ENCODE data around the gene B4GALT2. TPM values are rescaled to one million over a fixed set of nuclear protein-coding genes. Genes with fewer than 3 reads are reported as not detected.
A peak's percentile ranks its signal among the peaks of the same experiment; 100 is the strongest.

The B4GALT2 gene
- total RNA-seq, 6 donors from 2014 or later = 11.5 to 33.0 (median 18.1) TPM

DNA sequence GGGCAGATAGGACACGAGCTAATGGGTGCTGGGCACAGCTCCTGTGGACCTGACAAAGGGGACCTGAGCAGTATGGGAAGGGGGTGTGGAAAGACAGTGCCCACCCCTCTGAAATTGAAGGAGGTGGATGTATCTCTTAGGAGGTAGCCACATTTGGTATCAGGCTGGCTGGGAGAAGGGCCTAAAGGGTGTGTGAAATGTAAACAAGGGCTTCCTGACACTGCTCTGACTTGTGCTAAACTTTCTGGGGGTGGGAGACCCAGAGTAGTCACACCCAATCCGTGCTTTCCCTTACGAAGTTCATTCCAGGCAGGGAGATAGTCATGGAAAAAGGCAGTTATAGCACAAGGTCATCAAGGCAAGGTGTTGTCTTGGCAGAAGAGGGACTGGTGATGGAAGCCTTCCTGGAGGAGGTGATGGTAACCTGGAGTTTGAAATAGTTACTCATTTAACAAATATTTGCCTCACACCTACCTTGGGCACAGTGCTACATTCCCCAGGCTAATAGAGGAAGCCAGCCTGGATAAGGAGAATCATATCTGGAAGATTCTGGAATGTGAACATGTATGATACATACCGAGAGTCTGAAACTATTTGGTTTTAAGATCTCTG lies 7.1 kb downstream of the B4GALT2 start:
- WGBS, 2 donors = 74 to 78% methylated on average over 4 of the region's 4 CpGs
- TF ChIP-seq EP300 (IDR thresholded peaks at IDR 0.05) = no peak
- TF ChIP-seq, protein P1, sequence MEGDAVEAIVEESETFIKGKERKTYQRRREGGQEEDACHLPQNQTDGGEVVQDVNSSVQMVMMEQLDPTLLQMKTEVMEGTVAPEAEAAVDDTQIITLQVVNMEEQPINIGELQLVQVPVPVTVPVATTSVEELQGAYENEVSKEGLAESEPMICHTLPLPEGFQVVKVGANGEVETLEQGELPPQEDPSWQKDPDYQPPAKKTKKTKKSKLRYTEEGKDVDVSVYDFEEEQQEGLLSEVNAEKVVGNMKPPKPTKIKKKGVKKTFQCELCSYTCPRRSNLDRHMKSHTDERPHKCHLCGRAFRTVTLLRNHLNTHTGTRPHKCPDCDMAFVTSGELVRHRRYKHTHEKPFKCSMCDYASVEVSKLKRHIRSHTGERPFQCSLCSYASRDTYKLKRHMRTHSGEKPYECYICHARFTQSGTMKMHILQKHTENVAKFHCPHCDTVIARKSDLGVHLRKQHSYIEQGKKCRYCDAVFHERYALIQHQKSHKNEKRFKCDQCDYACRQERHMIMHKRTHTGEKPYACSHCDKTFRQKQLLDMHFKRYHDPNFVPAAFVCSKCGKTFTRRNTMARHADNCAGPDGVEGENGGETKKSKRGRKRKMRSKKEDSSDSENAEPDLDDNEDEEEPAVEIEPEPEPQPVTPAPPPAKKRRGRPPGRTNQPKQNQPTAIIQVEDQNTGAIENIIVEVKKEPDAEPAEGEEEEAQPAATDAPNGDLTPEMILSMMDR (IDR thresholded peaks at IDR 0.05) = no peak
- TF ChIP-seq POLR2A (IDR thresholded peaks at IDR 0.05) = no peak
- TF ChIP-seq POLR2AphosphoS5 (IDR thresholded peaks at IDR 0.05) = no peak
- Histone ChIP-seq H3K27me3 (no peaks in the 10 kb centered on the region), H3K4me1 (peaks cover 6 to 11% (median 7%) of the 10 kb centered on the region in 4 donors), H3K9me3 (no peaks in the 10 kb centered on the region), H3K4me3 (no peak overlapping the region), H3K36me3 (peaks cover 0 to 15% (median 3%) of the 10 kb centered on the region in 4 donors), H3K27ac (no peak overlapping the region)
- DNase-seq = no peak
- ATAC-seq (ENCODE audit: low FRiP score in 2 of 2) = no peak

DNA sequence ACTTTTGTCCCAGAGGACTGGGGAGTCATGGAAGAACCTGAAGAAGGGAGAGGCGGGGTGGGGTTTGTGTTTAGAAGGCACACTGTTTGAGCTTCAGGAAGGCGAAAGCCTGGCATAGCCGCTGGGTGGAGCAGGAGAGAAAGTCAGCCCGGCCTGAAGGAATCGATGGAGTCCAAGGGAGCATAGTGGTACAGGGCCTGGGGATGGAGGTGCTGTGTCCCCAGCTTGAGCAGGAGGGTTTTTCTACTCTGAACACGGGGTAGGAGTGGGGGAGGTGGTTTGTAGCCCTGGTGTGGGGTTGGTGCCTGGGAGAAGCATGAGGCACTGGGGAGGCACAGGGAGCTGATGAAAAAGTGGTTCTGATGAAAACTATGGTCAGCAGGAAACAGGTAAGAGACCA lies 7.7 kb downstream of the B4GALT2 start:
- DNase-seq = no peak
- 77% methylated on average over 6 of the region's 6 CpGs for WGBS, 2 donors
- Histone ChIP-seq H3K27ac (no peak overlapping the region), H3K4me3 (no peak overlapping the region), H3K36me3 (peaks cover 0 to 15% (median 3%) of the 10 kb centered on the region in 4 donors), H3K4me1 (peaks cover 6 to 10% (median 8%) of the 10 kb centered on the region in 4 donors), H3K27me3 (no peaks in the 10 kb centered on the region), H3K9me3 (no peaks in the 10 kb centered on the region)
- ATAC-seq (ENCODE audit: low FRiP score in 2 of 2) = no peak
- no peak for TF ChIP-seq EP300 (IDR thresholded peaks at IDR 0.05)
- TF ChIP-seq POLR2A (IDR thresholded peaks at IDR 0.05) = no peak
- no peak for TF ChIP-seq POLR2AphosphoS5 (IDR thresholded peaks at IDR 0.05)
- TF ChIP-seq, protein P1 (IDR thresholded peaks at IDR 0.05) = no peak

DNA sequence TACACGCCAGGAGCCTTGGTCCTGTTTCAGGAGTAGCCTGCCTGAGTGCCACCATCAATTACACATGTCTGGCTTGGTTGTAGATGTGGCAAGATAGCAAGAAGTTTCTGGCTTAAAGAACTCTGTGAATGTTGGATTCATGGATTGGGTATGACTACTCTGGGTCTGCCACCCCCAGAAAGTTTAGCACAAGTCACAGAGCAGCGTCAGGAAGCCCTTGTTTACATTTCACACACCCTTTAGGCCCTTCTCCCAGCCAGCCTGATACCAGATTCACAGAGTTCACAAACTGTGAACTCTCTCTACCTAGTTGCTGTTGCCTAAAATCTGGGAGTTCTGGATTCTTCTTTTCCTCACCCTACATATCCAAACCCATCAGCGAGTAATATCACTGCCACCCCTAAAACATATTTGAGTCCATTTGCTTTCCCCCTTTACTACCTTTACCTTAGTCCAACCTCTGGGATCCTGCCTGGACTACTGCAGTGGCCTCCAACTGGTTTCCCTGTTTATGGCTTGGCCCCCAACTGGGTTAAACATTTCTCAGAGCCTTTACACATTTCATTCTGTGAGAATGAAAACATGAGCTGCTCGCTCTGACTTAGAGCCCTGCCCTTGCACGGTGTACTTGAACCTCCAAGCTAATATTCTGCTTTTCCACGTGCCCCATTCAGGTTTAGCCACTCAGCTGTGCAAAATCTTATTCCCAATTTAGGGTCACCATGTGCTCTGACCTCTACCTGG lies 8.3 kb downstream of the B4GALT2 start:
- H3K4me1 ChIP-seq = peaks cover 11 to 16% (median 13%) of the 10 kb centered on the region in 4 donors
- ATAC-seq (ENCODE audit: low FRiP score in 2 of 2) = no peak
- no peaks in the 10 kb centered on the region for H3K27me3 ChIP-seq
- H3K4me3 ChIP-seq = no peak overlapping the region
- H3K36me3 ChIP-seq = peaks cover 0 to 15% (median 3%) of the 10 kb centered on the region in 4 donors
- H3K9me3 ChIP-seq = no peaks in the 10 kb centered on the region
- TF ChIP-seq EP300 (IDR thresholded peaks at IDR 0.05) (no peak), POLR2AphosphoS5 (IDR thresholded peaks at IDR 0.05) (no peak), POLR2A (IDR thresholded peaks at IDR 0.05) (no peak)
- TF ChIP-seq, protein P1 (IDR thresholded peaks at IDR 0.05) = no peak
- DNase-seq = no peak
- H3K27ac ChIP-seq = no peak overlapping the region
- WGBS, 2 donors = 81% methylated on average over 6 of the region's 6 CpGs

DNA sequence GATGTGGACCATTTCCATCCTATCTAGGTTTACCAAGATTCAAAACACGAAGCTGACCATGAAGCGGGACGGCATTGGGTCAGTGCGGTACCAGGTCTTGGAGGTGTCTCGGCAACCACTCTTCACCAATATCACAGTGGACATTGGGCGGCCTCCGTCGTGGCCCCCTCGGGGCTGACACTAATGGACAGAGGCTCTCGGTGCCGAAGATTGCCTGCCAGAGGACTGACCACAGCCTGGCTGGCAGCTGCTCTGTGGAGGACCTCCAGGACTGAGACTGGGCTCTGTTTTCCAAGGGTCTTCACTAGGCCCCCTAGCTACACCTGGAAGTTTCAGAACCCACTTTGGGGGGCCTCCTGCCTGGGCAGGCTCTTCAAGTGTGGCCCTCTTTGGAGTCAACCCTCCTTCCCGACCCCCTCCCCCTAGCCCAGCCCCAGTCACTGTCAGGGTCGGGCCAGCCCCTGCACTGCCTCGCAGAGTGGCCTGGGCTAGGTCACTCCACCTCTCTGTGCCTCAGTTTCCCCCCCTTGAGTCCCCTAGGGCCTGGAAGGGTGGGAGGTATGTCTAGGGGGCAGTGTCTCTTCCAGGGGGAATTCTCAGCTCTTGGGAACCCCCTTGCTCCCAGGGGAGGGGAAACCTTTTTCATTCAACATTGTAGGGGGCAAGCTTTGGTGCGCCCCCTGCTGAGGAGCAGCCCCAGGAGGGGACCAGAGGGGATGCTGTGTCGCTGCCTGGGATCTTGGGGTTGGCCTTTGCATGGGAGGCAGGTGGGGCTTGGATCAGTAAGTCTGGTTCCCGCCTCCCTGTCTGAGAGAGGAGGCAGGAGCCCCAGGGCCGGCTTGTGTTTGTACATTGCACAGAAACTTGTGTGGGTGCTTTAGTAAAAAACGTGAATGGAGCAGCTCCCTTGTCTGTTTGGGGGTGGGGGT lies 11.5 kb downstream of the B4GALT2 start:
- ATAC-seq (ENCODE audit: low FRiP score in 2 of 2) (no peak), DNase-seq (peak in 1 of 2 donors; percentile 61)
- peak overlapping the region in 3 of 4 donors; percentile 66 to 82 (median 75) for H3K4me3 ChIP-seq
- TF ChIP-seq, protein P1 (IDR thresholded peaks at IDR 0.05) = no peak
- no peak for TF ChIP-seq EP300 (IDR thresholded peaks at IDR 0.05)
- no peak for TF ChIP-seq POLR2A (IDR thresholded peaks at IDR 0.05)
- no peak for TF ChIP-seq POLR2AphosphoS5 (IDR thresholded peaks at IDR 0.05)
- H3K4me1 ChIP-seq = peaks cover 14 to 20% (median 15%) of the 10 kb centered on the region in 4 donors
- no peaks in the 10 kb centered on the region for H3K27me3 ChIP-seq
- H3K27ac ChIP-seq = peak overlapping the region; percentile 74 to 85 (median 80)
- WGBS, 2 donors = 73 to 81% methylated on average over 6 to 17 of the region's 19 CpGs
- no peaks in the 10 kb centered on the region for H3K9me3 ChIP-seq
- H3K36me3 ChIP-seq = peaks cover 0 to 5% (median 2%) of the 10 kb centered on the region in 4 donors

Data from upper lobe of left lung (tissue), 6 donors.